Keratinocyte (primary cell): ENCODE data around the gene CNOT4. TPM values are rescaled to one million over a fixed set of nuclear protein-coding genes. Genes with fewer than 3 reads are reported as not detected.

Experiments used
- DNase-seq: peaks from one replicate; pipeline ENCODE4 v3.0.0-alpha.2; 2011; ENCODE audit warnings: low read depth, missing footprints, low spot score
- FAIRE-seq: peaks from 2 replicates; lab custom pipeline; 2011; peaks lifted over from hg19 to GRCh38; lab: Jason Lieb, UNC
- H2AFZ ChIP-seq: 2 replicates; pipeline ENCODE4 v1.6.0; 2012; ENCODE audit warnings: low read length, control low read depth, inconsistent platforms; ENCODE audit not compliant: control insufficient read depth
- H3K27ac ChIP-seq: 2 replicates; pipeline ENCODE4 v1.5.1; 2011; ENCODE audit warnings: low read length; ENCODE audit not compliant: control insufficient read depth, insufficient read depth
- H3K27me3 ChIP-seq: 3 replicates; pipeline ENCODE4 v1.6.0; 2011; ENCODE audit warnings: low read length; ENCODE audit not compliant: control insufficient read depth, insufficient read depth; ENCODE audit errors: extremely low read depth
- H3K36me3 ChIP-seq, 2 experiments: 2 replicates in 1 of 2; 3 replicates in 1 of 2; pipeline ENCODE4 v1.5.1; 2011; ENCODE audit warnings: low read length in 2 of 2, mild to moderate bottlenecking in 1 of 2; ENCODE audit not compliant: control insufficient read depth in 2 of 2, insufficient read depth in 2 of 2; ENCODE audit errors: extremely low read depth in 1 of 2
- H3K4me1 ChIP-seq: 3 replicates; pipeline ENCODE4 v1.5.1; 2011; ENCODE audit warnings: low read length; ENCODE audit not compliant: control insufficient read depth, insufficient read depth; ENCODE audit errors: extremely low read depth
- H3K4me2 ChIP-seq: 3 replicates; pipeline ENCODE4 v1.6.0; 2011; ENCODE audit warnings: low read depth, low read length; ENCODE audit not compliant: control insufficient read depth, insufficient read depth; ENCODE audit errors: extremely low read depth
- H3K4me3 ChIP-seq, 3 experiments: fragments of 200-600 bp in 1 of 3; sonication (generic) in 1 of 3; 2 replicates in 2 of 3; 3 replicates in 1 of 3; pipeline ENCODE4 v1.5.1; 2011 to 2016; ENCODE audit warnings: low read length in 3 of 3, mild to moderate bottlenecking in 3 of 3, control low read depth in 2 of 3, inconsistent platforms in 1 of 3, low read depth in 1 of 3, mixed read lengths in 1 of 3, mixed run types in 1 of 3, moderate library complexity in 1 of 3; ENCODE audit not compliant: control insufficient read depth in 2 of 3, insufficient read depth in 2 of 3; ENCODE audit errors: extremely low read depth in 1 of 3
- H3K79me2 ChIP-seq: 2 replicates; pipeline ENCODE4 v1.6.0; 2012; ENCODE audit warnings: low read length; ENCODE audit not compliant: control insufficient read depth, insufficient read depth
- H3K9ac ChIP-seq: 3 replicates; pipeline ENCODE4 v1.6.0; 2011; ENCODE audit warnings: low read length; ENCODE audit not compliant: control insufficient read depth, insufficient read depth; ENCODE audit errors: extremely low read depth
- H3K9me1 ChIP-seq: 3 replicates; pipeline ENCODE4 v1.6.0; 2011; ENCODE audit warnings: low read length; ENCODE audit not compliant: control insufficient read depth, insufficient read depth; ENCODE audit errors: extremely low read depth
- H3K9me3 ChIP-seq: 2 replicates; pipeline ENCODE4 v1.5.1; 2012; ENCODE audit warnings: low read depth, low read length; ENCODE audit not compliant: control insufficient read depth
- H4K20me1 ChIP-seq: 3 replicates; pipeline ENCODE4 v1.6.0; 2011; ENCODE audit warnings: low read length; ENCODE audit not compliant: control insufficient read depth, insufficient read depth; ENCODE audit errors: extremely low read depth
- EZH2 ChIP-seq: IDR thresholded peaks from one replicate; pipeline ENCODE4 v1.6.1; 2012; ENCODE audit warnings: inconsistent platforms, mild to moderate bottlenecking, low read length, moderate library complexity
- dilution Hi-C: fragments of 300-500 bp; cut with MboI; formaldehyde crosslinking; loops from one replicate; pipeline ENCODE4 v1.7.0; 2020; ENCODE audit warnings: low sequenced_read_pairs; ENCODE audit not compliant: extremely low pct_ligation_motif_present
- polyA plus RNA-seq, 5 experiments: library from polyadenylated mRNA; depleted of rRNA in 3 of 5; stranded (reverse) in 3 of 5; stranded (forward) in 1 of 5; unstranded in 1 of 5; fragments of >200 nt; gene quantifications; 1 replicate in 1 of 5; 2 replicates in 3 of 5; 3 replicates in 1 of 5; pipeline versions ENCODE4 v1.2.1 to v1.2.3, GENCODE V29; 2011 to 2012; ENCODE audit warnings: missing spikeins in 2 of 5, low read depth in 1 of 5, low replicate concordance in 1 of 5
- TF ChIP-seq, protein P1 (sequence below), 3 experiments: IDR thresholded peaks in 1 of 3; conservative IDR thresholded peaks in 1 of 3; optimal IDR thresholded peaks in 1 of 3; 2 replicates in 2 of 3; 3 replicates in 1 of 3; pipeline versions ENCODE3 to v1.5.1; 2011; ENCODE audit warnings: low read length in 3 of 3, mild to moderate bottlenecking in 3 of 3, moderate library complexity in 2 of 3, control low read depth in 1 of 3, inconsistent platforms in 1 of 3; ENCODE audit not compliant: insufficient read depth in 2 of 3; ENCODE audit errors: extremely low read depth in 1 of 3

CNOT4 gene
- polyA plus RNA-seq, 1 donor (not counting 4 experiments of a cell fraction or from before 2014, with no cell fraction given): 11.4 TPM

DNA sequence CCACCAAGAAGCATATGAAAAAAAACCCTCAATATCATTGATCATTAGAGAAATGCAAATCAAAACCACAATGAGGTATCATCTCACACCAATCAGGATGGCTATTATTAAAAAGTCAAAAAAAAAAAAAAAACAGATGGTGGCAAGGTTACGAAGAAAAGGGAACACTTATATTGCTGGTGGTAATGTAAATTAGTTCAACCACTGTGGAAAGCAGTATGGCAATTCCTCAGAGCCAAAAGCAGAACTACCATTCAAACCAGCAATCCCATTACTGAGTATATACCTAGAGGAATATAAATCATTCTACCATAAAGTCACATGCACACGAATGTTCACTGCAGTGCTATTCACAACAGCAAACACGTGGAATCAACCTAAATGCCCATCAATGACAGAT is 46.0 kb downstream of the CNOT4 start:
- Histone ChIP-seq H3K36me3 (no peaks in the 10 kb centered on the region), H3K4me2 (no peak overlapping the region), H3K79me2 (peaks cover 43% of the 10 kb centered on the region), H3K4me3 (no peak overlapping the region), H3K4me1 (no peaks in the 10 kb centered on the region), H2AFZ (no peak overlapping the region), H3K27ac (no peak overlapping the region), H3K9me1 (no peaks in the 10 kb centered on the region), H3K9ac (no peak overlapping the region), H4K20me1 (no peaks in the 10 kb centered on the region), H3K27me3 (no peaks in the 10 kb centered on the region), H3K9me3 (no peaks in the 10 kb centered on the region)
- dilution Hi-C loops: no loop called here
- no peak for FAIRE-seq
- TF ChIP-seq, protein P1, sequence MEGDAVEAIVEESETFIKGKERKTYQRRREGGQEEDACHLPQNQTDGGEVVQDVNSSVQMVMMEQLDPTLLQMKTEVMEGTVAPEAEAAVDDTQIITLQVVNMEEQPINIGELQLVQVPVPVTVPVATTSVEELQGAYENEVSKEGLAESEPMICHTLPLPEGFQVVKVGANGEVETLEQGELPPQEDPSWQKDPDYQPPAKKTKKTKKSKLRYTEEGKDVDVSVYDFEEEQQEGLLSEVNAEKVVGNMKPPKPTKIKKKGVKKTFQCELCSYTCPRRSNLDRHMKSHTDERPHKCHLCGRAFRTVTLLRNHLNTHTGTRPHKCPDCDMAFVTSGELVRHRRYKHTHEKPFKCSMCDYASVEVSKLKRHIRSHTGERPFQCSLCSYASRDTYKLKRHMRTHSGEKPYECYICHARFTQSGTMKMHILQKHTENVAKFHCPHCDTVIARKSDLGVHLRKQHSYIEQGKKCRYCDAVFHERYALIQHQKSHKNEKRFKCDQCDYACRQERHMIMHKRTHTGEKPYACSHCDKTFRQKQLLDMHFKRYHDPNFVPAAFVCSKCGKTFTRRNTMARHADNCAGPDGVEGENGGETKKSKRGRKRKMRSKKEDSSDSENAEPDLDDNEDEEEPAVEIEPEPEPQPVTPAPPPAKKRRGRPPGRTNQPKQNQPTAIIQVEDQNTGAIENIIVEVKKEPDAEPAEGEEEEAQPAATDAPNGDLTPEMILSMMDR (optimal IDR thresholded peaks at IDR 0.05 in 1 of 3, IDR thresholded peaks at IDR 0.05 in 1 of 3, conservative IDR thresholded peaks at IDR 0.05 in 1 of 3; ENCODE audit: extremely low read depth in 1 of 3, insufficient read depth in 2 of 3, low read length in 3 of 3): no peak
- TF ChIP-seq EZH2: no peak
- no peak for DNase-seq

DNA sequence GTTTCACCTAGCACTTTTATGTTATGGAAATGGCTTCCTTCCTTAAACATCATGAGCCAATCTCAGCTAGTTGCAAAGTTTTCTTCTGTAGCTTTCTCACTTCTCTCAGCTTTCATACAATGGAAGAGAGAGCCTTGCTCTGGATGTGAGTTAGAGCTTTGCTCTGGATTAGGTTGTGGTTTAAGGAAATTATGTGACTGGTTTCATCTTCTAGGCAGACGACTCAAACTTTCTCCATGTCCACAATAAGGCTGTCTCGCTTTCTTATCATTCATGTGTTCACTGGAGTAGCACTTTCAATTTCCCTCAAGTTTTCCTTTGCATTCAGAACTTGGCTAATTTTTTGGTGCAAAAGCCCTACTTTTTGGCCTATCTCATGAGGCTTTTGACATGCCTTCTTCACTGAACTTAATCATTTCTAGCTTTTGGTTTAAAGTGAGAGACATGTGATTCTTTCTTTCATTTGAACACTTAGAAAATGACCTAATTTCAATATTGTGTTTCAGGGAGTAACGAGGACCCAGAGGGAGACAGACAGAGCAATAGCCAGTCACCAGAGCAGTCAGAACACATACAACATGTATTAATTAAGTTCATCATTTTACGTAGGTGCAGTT is 49.8 kb downstream of the CNOT4 start:
- no peaks in the 10 kb centered on the region for H3K9me1 ChIP-seq
- no peaks in the 10 kb centered on the region for H3K36me3 ChIP-seq
- no peaks in the 10 kb centered on the region for H3K27me3 ChIP-seq
- H3K9me3 ChIP-seq: no peaks in the 10 kb centered on the region
- H3K9ac ChIP-seq: no peak overlapping the region
- no peak overlapping the region for H3K4me2 ChIP-seq
- FAIRE-seq: no peak
- no peaks in the 10 kb centered on the region for H4K20me1 ChIP-seq
- no peak for DNase-seq
- no peak overlapping the region for H3K27ac ChIP-seq
- H3K4me1 ChIP-seq: no peaks in the 10 kb centered on the region
- no peak overlapping the region for H2AFZ ChIP-seq
- TF ChIP-seq, protein P1 (optimal IDR thresholded peaks at IDR 0.05 in 1 of 3, IDR thresholded peaks at IDR 0.05 in 1 of 3, conservative IDR thresholded peaks at IDR 0.05 in 1 of 3; ENCODE audit: extremely low read depth in 1 of 3, insufficient read depth in 2 of 3, low read length in 3 of 3): no peak
- TF ChIP-seq EZH2: no peak
- dilution Hi-C loops: no loop called here
- no peak overlapping the region for H3K4me3 ChIP-seq
- peaks cover 48% of the 10 kb centered on the region for H3K79me2 ChIP-seq
